ENCODE data around the gene REXO5.

- TF ChIP-seq CTCF (conservative IDR thresholded peaks at IDR 0.05 in 1 of 2, IDR thresholded peaks at IDR 0.05 in 1 of 2; ENCODE audit: extremely low read depth in 1 of 2, insufficient read depth in 1 of 2, low read depth in 1 of 2, low read length in 2 of 2), result no peak
- no peak for TF ChIP-seq EZH2 (IDR thresholded peaks at IDR 0.05; ENCODE audit: borderline replicate concordance, low read length)
Measured at GRCh38 chr16:20866145-20866772, 59.9 kb downstream of the REXO5 start.

All from mammary epithelial cell (primary cell).